ENCODE results near the gene EMD. TPM values are rescaled to one million over a fixed set of nuclear protein-coding genes. Genes with fewer than 3 reads are reported as not detected.

EMD gene
- total RNA-seq, 4 donors from 2014 or later = 21.7 to 31.4 (median 26.6) TPM

GRCh38 chrX:154371789-154372300 lies 7.2 kb upstream of the EMD start:
- Histone ChIP-seq H3K4me1 (peaks cover 0 to 25% (median 8%) of the 10 kb centered on the region in 4 donors), H3K27ac (peak overlapping the region; percentile 55 to 97 (median 82)), H3K27me3 (no peaks in the 10 kb centered on the region), H3K36me3 (no peaks in the 10 kb centered on the region), H3K4me3 (peak overlapping the region; percentile 46 to 79 (median 62)), H3K9me3 (no peaks in the 10 kb centered on the region)
- no peak for DNase-seq
- TF ChIP-seq POLR2A (IDR thresholded peaks at IDR 0.05) = no peak
- TF ChIP-seq CTCF (IDR thresholded peaks at IDR 0.05) = no peak

- no peak for TF ChIP-seq CTCF (IDR thresholded peaks at IDR 0.05)
- TF ChIP-seq POLR2A (IDR thresholded peaks at IDR 0.05) = no peak
- DNase-seq = no peak
- H3K9me3 ChIP-seq = no peaks in the 10 kb centered on the region
- H3K4me1 ChIP-seq = peaks cover 0 to 25% (median 8%) of the 10 kb centered on the region in 4 donors
- H3K27me3 ChIP-seq = no peaks in the 10 kb centered on the region
- H3K4me3 ChIP-seq = peak overlapping the region in 1 of 4 donors; percentile 79
- H3K36me3 ChIP-seq = no peaks in the 10 kb centered on the region
- H3K27ac ChIP-seq = peak overlapping the region in 3 of 4 donors; percentile 78 to 97 (median 86)
Observed at GRCh38 chrX:154372612-154373022, 6.5 kb upstream of the EMD start.

- Histone ChIP-seq H3K4me1 (peaks cover 0 to 15% (median 7%) of the 10 kb centered on the region in 4 donors), H3K27me3 (no peaks in the 10 kb centered on the region), H3K4me3 (peak overlapping the region; percentile 16 to 79 (median 36)), H3K9me3 (no peaks in the 10 kb centered on the region), H3K27ac (peak overlapping the region in 3 of 4 donors; percentile 26 to 97 (median 86)), H3K36me3 (no peaks in the 10 kb centered on the region)
- peak in 5 of 6 experiments; percentile 23 to 72 (median 56) for TF ChIP-seq CTCF (IDR thresholded peaks at IDR 0.05)
- no peak for TF ChIP-seq POLR2A (IDR thresholded peaks at IDR 0.05)
- DNase-seq = peak; percentile 54 to 79 (median 78)
Observed at GRCh38 chrX:154373340-154374306, 5.5 kb upstream of the EMD start.

GRCh38 chrX:154374313-154375155 lies 4.6 kb upstream of the EMD start, which contains the start of gene FLNA:
Gene FLNA (minus strand): TSS chrX:154374634. CDS start chrX:154371245, 3,389 bp downstream.
- peak within 1 kb of the TSS; percentile 16 to 79 (median 36) for H3K4me3 ChIP-seq
- H3K27ac ChIP-seq = peak within 1 kb of the TSS; percentile 22 to 97 (median 56)
- DNase-seq = peak in 1 of 3 donors; percentile 70
- no peaks in the 10 kb centered on the region for H3K27me3 ChIP-seq
- H3K9me3 ChIP-seq = no peaks in the 10 kb centered on the region
- no peaks in the 10 kb centered on the region for H3K36me3 ChIP-seq
- peaks cover 0 to 15% (median 7%) of the 10 kb centered on the region in 4 donors for H3K4me1 ChIP-seq
- peak in 2 of 6 experiments; percentile 7 to 20 for TF ChIP-seq CTCF (IDR thresholded peaks at IDR 0.05)
- no peak for TF ChIP-seq POLR2A (IDR thresholded peaks at IDR 0.05)

- DNase-seq = no peak
- no peaks in the 10 kb centered on the region for H3K9me3 ChIP-seq
- no peak for TF ChIP-seq CTCF (IDR thresholded peaks at IDR 0.05)
- TF ChIP-seq POLR2A (IDR thresholded peaks at IDR 0.05) = no peak
- H3K4me1 ChIP-seq = peaks cover 0 to 18% (median 7%) of the 10 kb centered on the region in 4 donors
- H3K27ac ChIP-seq = peak overlapping the region; percentile 22 to 97 (median 56)
- H3K36me3 ChIP-seq = no peaks in the 10 kb centered on the region
- peak overlapping the region in 1 of 4 donors; percentile 79 for H3K4me3 ChIP-seq
- no peaks in the 10 kb centered on the region for H3K27me3 ChIP-seq
Observed at GRCh38 chrX:154375156-154375504, 4.0 kb upstream of the EMD start.
